PC-9 (cell line): Measurements from ENCODE around the gene GRIN3A.

Source experiments
- EZH2 ChIP-seq: fragments of 200-600 bp; sonication (generic); IDR thresholded peaks from 2 replicates; pipeline ENCODE4 v1.8.0; 2017; ENCODE audit warnings: antibody characterized with exemption, low read depth
- TF ChIP-seq, protein P1 (sequence below): fragments of 200-600 bp; sonication (generic); conservative IDR thresholded peaks from 2 replicates; pipeline ENCODE4 v1.6.1; 2017; ENCODE audit warnings: mixed run types, antibody characterized with exemption, mild to moderate bottlenecking, moderate library complexity

DNA sequence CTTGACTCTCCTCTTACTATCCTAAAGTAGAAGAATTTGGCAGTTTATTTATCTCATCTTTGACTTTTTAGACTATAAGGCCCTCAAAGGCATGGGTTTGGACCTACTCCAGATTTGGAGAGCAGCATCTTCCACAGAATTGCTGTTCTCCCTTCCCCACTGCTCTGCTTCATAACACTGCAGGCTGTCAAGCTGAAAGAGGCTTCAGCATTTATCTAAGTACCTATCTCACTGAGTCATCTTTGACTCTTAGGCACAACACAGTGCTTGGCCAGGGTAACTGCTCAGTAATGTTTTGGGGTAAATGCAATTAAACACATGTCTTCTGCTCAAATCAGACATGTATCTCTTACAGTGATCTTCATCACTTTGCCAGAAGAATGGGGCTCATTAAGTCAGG is 60.6 kb downstream of the GRIN3A start:
- TF ChIP-seq, protein P1, sequence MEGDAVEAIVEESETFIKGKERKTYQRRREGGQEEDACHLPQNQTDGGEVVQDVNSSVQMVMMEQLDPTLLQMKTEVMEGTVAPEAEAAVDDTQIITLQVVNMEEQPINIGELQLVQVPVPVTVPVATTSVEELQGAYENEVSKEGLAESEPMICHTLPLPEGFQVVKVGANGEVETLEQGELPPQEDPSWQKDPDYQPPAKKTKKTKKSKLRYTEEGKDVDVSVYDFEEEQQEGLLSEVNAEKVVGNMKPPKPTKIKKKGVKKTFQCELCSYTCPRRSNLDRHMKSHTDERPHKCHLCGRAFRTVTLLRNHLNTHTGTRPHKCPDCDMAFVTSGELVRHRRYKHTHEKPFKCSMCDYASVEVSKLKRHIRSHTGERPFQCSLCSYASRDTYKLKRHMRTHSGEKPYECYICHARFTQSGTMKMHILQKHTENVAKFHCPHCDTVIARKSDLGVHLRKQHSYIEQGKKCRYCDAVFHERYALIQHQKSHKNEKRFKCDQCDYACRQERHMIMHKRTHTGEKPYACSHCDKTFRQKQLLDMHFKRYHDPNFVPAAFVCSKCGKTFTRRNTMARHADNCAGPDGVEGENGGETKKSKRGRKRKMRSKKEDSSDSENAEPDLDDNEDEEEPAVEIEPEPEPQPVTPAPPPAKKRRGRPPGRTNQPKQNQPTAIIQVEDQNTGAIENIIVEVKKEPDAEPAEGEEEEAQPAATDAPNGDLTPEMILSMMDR: no peak
- TF ChIP-seq EZH2: no peak
